ENCODE results near the gene LMOD3.
A peak's percentile ranks its signal among the peaks of the same experiment; 100 is the strongest.

Gene LMOD3

GRCh38 chr3:69121513-69121912, 882 bp downstream of the LMOD3 start:
- no peak for DNase-seq

- DNase-seq, result peak; percentile 88
Measured at GRCh38 chr3:69120879-69121464, 1.4 kb downstream of the LMOD3 start.

GRCh38 chr3:69119681-69120080, 2.7 kb downstream of the LMOD3 start:
- no peak for DNase-seq

- no peak for DNase-seq
Measured at GRCh38 chr3:69119138-69119537, 3.3 kb downstream of the LMOD3 start.

- no peak for DNase-seq
Measured at GRCh38 chr3:69118555-69118954, 3.8 kb downstream of the LMOD3 start.

GRCh38 chr3:69116897-69117296, 5.5 kb downstream of the LMOD3 start:
- no peak for DNase-seq

- DNase-seq, result no peak
Measured at GRCh38 chr3:69116162-69116561, 6.2 kb downstream of the LMOD3 start.

- no peak for DNase-seq
Measured at GRCh38 chr3:69115731-69116130, 6.7 kb downstream of the LMOD3 start.

- DNase-seq, result peak; percentile 72
Measured at GRCh38 chr3:69113536-69113935, 8.9 kb downstream of the LMOD3 start.

GRCh38 chr3:69110941-69111546, 11.4 kb downstream of the LMOD3 start:
- peak; percentile 33 for DNase-seq

GRCh38 chr3:69108811-69109210, 13.6 kb downstream of the LMOD3 start:
- DNase-seq, result peak; percentile 72

GRCh38 chr3:69107841-69108240, 14.6 kb downstream of the LMOD3 start:
- no peak for DNase-seq

- no peak for DNase-seq
Measured at GRCh38 chr3:69105320-69105719, 17.1 kb downstream of the LMOD3 start.

GRCh38 chr3:69104586-69104985, 17.8 kb downstream of the LMOD3 start:
- DNase-seq, result peak; percentile 67

GRCh38 chr3:69103123-69103522, 19.3 kb downstream of the LMOD3 start:
- no peak for DNase-seq

- DNase-seq, result no peak
Measured at GRCh38 chr3:69102384-69102783, 20.0 kb downstream of the LMOD3 start.

- no peak for DNase-seq
Measured at GRCh38 chr3:69099576-69099975, 22.8 kb downstream of the LMOD3 start.

GRCh38 chr3:69097407-69098086, 24.8 kb downstream of the LMOD3 start:
- no peak for DNase-seq

GRCh38 chr3:69096299-69096698, 26.1 kb downstream of the LMOD3 start:
- no peak for DNase-seq

- DNase-seq, result peak; percentile 85
Measured at GRCh38 chr3:69095636-69096035, 26.8 kb downstream of the LMOD3 start.

GRCh38 chr3:69094467-69095205, 27.8 kb downstream of the LMOD3 start:
- DNase-seq, result peak; percentile 90

- peak; percentile 83 for DNase-seq
Measured at GRCh38 chr3:69092030-69092516, 30.3 kb downstream of the LMOD3 start.

- no peak for DNase-seq
Measured at GRCh38 chr3:69091389-69092029, 30.9 kb downstream of the LMOD3 start.

Measured in hematopoietic multipotent progenitor cell treated with erythropoietin and hydrocortisone succinate and interleukin-3 and kit ligand, for 4 days (in vitro differentiated cells).